Measurements from ENCODE around the gene KLHL15. TPM values are rescaled to one million over a fixed set of nuclear protein-coding genes. Genes with fewer than 3 reads are reported as not detected.

The KLHL15 gene
- total and polyA plus RNA-seq, 2 of the 4 experiments (the other 2 are of a cell fraction), result 2.4 to 7.5 TPM

DNA sequence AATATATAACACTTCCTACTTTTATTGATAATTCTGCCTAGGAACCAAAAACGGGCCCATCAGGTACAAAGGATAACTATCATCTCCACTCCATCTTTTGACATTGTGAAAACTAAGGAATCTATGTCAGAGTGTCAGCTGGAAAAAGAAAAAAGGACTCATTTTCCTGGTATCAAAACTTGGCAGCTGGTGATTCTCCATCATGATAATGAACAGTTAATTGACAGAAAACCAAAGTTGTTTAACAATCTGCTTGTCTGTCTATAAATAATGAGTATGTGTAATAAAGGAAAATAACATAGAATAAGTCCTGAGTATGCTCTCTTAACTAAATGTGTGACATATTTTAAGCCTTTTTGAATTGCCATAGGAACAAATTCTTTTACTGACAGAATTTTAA is 87.8 kb downstream of the KLHL15 start:
- H3K18ac ChIP-seq (ENCODE audit: low read depth, low read length), result no peak overlapping the region
- no peaks in the 10 kb centered on the region for H3K9me1 ChIP-seq (ENCODE audit: insufficient read depth, low read length)
- no peak overlapping the region for H3K56ac ChIP-seq (ENCODE audit: extremely low read depth, insufficient read depth, low read length)
- no peak overlapping the region for H3K4me3 ChIP-seq (ENCODE audit: insufficient read depth, low read depth, low read length)
- dilution Hi-C loops (cut with HindIII; ENCODE audit: low sequenced_read_pairs, unreplicated experiment), result no loop called here
- H2AK5ac ChIP-seq (ENCODE audit: low read depth, low read length), result no peak overlapping the region
- H4K8ac ChIP-seq (ENCODE audit: low read depth in 2 of 2, low read length in 2 of 2), result no peak overlapping the region
- no CpG with 5 or more reads among the region's 1 CpG for WGBS, 2 experiments (ENCODE audit: extremely low coverage in 2 of 2, insufficient read length in 1 of 2)
- no peak overlapping the region for H2AFZ ChIP-seq (replicated peaks; ENCODE audit: low read length, poor library complexity)
- no peak overlapping the region for H2BK120ac ChIP-seq (ENCODE audit: low read depth, low read length)
- CTCF ChIA-PET, result no interaction called here
- no peak overlapping the region for H3K4ac ChIP-seq (ENCODE audit: low read depth, low read length)
- no peaks in the 10 kb centered on the region for H3K36me3 ChIP-seq (ENCODE audit: control insufficient read depth, insufficient read depth, low read length)
- no peak overlapping the region for H4K91ac ChIP-seq (ENCODE audit: insufficient read depth, low read depth, low read length)
- H3K14ac ChIP-seq (replicated peaks; ENCODE audit: low read depth, low read length), result no peak overlapping the region
- no peaks in the 10 kb centered on the region for H4K20me1 ChIP-seq (ENCODE audit: insufficient read depth, low read length)
- ATAC-seq (ENCODE audit: low read depth), result no peak
- TF ChIP-seq RAD21 (IDR thresholded peaks at IDR 0.05; ENCODE audit: low read length) (no peak), NFE2L2 (IDR thresholded peaks at IDR 0.05; ENCODE audit: low read depth, low read length) (no peak), MXI1 (IDR thresholded peaks at IDR 0.05; ENCODE audit: borderline replicate concordance, low read depth, low read length) (no peak), CHD1 (IDR thresholded peaks at IDR 0.05; ENCODE audit: low read depth, low read length) (no peak), FOS (IDR thresholded peaks at IDR 0.05; ENCODE audit: low read depth, low read length) (no peak)
- TF ChIP-seq, protein P1, sequence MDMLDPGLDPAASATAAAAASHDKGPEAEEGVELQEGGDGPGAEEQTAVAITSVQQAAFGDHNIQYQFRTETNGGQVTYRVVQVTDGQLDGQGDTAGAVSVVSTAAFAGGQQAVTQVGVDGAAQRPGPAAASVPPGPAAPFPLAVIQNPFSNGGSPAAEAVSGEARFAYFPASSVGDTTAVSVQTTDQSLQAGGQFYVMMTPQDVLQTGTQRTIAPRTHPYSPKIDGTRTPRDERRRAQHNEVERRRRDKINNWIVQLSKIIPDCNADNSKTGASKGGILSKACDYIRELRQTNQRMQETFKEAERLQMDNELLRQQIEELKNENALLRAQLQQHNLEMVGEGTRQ (IDR thresholded peaks at IDR 0.05; ENCODE audit: low read depth, low read length), result no peak
- TF ChIP-seq, protein P2, sequence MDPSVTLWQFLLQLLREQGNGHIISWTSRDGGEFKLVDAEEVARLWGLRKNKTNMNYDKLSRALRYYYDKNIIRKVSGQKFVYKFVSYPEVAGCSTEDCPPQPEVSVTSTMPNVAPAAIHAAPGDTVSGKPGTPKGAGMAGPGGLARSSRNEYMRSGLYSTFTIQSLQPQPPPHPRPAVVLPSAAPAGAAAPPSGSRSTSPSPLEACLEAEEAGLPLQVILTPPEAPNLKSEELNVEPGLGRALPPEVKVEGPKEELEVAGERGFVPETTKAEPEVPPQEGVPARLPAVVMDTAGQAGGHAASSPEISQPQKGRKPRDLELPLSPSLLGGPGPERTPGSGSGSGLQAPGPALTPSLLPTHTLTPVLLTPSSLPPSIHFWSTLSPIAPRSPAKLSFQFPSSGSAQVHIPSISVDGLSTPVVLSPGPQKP (IDR thresholded peaks at IDR 0.05; ENCODE audit: borderline replicate concordance, low read depth, low read length), result no peak
- no peaks in the 10 kb centered on the region for H3K4me1 ChIP-seq (ENCODE audit: control insufficient read depth, insufficient read depth, low read length)
- H3K79me1 ChIP-seq (ENCODE audit: low read depth in 1 of 2, low read length in 2 of 2), result no peaks in the 10 kb centered on the region
- no peak overlapping the region for H4K5ac ChIP-seq (ENCODE audit: low read depth, low read length)
- H3K27me3 ChIP-seq (ENCODE audit: control insufficient read depth, insufficient read depth, low read length), result peaks cover 4% of the 10 kb centered on the region
- no peak overlapping the region for H2BK20ac ChIP-seq (ENCODE audit: low read depth, low read length)
- no peak overlapping the region for H2AK9ac ChIP-seq (replicated peaks; ENCODE audit: low read depth, low read length, poor library complexity)
- no peak overlapping the region for H2BK5ac ChIP-seq (ENCODE audit: low read depth, low read length, poor library complexity, severe bottlenecking)
- no peak overlapping the region for H3K9ac ChIP-seq (ENCODE audit: low read depth, low read length)
- no peak overlapping the region for H3K4me2 ChIP-seq (ENCODE audit: low read depth, low read length)
- POLR2A ChIA-PET (ENCODE audit: unreplicated experiment), result no interaction called here
- no peaks in the 10 kb centered on the region for H3K9me3 ChIP-seq (ENCODE audit: control insufficient read depth, insufficient read depth, low read length)
- no TSS peak for BruUV-seq (replicated peaks)
- in situ Hi-C loops (cut with MboI; ENCODE audit: low sequenced_read_pairs), result no loop called here
- intact Hi-C loops (cut with micrococcal nuclease), result no loop called here
- H3K23ac ChIP-seq (ENCODE audit: low read depth, low read length), result no peak overlapping the region
- no peak overlapping the region for H3K27ac ChIP-seq (ENCODE audit: insufficient read depth, low read length)
- no peak for DNase-seq
- no peak overlapping the region for H2BK15ac ChIP-seq (ENCODE audit: low read depth, low read length)
